ENCODE data around the gene ARHGAP35.

DNA sequence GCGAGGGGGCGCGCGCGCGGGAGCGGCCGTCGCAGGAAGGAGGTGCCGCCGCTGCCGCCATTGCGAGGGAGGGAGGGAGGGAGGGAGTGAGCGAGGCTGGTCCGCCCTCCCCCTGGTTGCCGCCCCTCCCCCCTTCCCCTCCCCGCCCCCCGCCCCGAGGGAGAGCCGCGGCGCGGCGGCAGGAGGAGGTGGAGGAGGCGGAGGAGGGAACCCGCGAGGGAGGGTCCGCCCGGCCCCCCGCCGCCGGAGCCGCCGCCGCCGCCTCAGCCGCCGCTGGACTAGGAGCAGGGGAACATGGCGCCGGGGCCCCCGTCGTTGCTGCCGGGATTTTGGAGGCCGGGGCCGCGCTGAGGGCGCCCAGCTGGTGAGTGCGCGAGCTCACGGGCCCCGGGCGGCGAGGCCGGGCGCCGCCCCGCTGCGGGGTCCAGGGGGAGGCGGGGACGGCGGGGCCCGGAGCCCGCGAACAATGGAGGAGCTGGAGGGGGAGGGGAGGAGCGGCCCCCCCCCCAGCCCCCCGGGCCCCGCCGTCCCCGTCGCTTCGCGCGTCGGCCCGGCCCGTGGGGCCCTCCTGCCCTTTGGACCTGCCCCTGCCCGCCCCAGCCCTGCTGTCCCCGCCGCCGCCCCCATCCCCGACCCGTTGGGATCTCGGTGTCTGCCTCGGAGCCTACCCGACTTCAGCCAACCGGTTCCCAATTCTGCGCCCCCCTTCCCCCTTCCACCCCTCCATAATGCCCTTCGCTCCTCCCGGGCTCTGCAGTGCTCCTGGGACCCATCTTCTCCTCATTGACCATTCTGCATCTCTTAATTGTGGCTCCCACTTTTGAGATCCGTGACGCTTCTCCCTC, at the start of gene ARHGAP35:
- TF ChIP-seq, protein P1, sequence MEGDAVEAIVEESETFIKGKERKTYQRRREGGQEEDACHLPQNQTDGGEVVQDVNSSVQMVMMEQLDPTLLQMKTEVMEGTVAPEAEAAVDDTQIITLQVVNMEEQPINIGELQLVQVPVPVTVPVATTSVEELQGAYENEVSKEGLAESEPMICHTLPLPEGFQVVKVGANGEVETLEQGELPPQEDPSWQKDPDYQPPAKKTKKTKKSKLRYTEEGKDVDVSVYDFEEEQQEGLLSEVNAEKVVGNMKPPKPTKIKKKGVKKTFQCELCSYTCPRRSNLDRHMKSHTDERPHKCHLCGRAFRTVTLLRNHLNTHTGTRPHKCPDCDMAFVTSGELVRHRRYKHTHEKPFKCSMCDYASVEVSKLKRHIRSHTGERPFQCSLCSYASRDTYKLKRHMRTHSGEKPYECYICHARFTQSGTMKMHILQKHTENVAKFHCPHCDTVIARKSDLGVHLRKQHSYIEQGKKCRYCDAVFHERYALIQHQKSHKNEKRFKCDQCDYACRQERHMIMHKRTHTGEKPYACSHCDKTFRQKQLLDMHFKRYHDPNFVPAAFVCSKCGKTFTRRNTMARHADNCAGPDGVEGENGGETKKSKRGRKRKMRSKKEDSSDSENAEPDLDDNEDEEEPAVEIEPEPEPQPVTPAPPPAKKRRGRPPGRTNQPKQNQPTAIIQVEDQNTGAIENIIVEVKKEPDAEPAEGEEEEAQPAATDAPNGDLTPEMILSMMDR (IDR thresholded peaks at IDR 0.05): no peak
- TF ChIP-seq ZFX (IDR thresholded peaks at IDR 0.05; ENCODE audit: borderline replicate concordance): no peak
